ENCODE measurements around the gene CISH. TPM values are rescaled to one million over a fixed set of nuclear protein-coding genes. Genes with fewer than 3 reads are reported as not detected.

CISH gene
- total RNA-seq, 1 donor from 2014 or later: 0.32 TPM

GRCh38 chr3:50557106-50557505 lies 54.5 kb downstream of the CISH start:
- Histone ChIP-seq H3K4me2 (no peak overlapping the region), H4K20me1 (ENCODE audit: low read depth) (no peaks in the 10 kb centered on the region), H3K27me3 (no peaks in the 10 kb centered on the region), H3K4me1 (no peaks in the 10 kb centered on the region), H3K9me3 (ENCODE audit: low read depth) (no peaks in the 10 kb centered on the region), H2AFZ (replicated peaks) (no peak overlapping the region), H3K79me2 (ENCODE audit: low read depth) (no peaks in the 10 kb centered on the region), H3K36me3 (no peaks in the 10 kb centered on the region), H3F3A (ENCODE audit: low read depth) (no peaks in the 10 kb centered on the region), H3K27ac (no peak overlapping the region), H3K9ac (no peak overlapping the region), H3K4me3 (no peak overlapping the region)
- Mint-ChIP-seq H3K27ac (no peak overlapping the region), H3K36me3 (no peaks in the 10 kb centered on the region), H3K4me1 (peaks cover 10% of the 10 kb centered on the region), H3K9me3 (no peaks in the 10 kb centered on the region), H3K27me3 (ENCODE audit: insufficient read depth, low read depth) (peaks cover 14% of the 10 kb centered on the region), H3K4me3 (no peak overlapping the region)
- TF ChIP-seq CTCF (IDR thresholded peaks at IDR 0.05) (no peak), EZH2phosphoT487 (IDR thresholded peaks at IDR 0.05) (no peak), EZH2 (IDR thresholded peaks at IDR 0.05) (no peak)
- DNase-seq (ENCODE audit: low spot score): no peak

Other genes starting within 250 kb of the CISH start
- gene CACNA2D2, start 108.1 kb downstream of the CISH start, total RNA-seq (ENCODE audit: low replicate concordance): 4.3 and 9.5 TPM in 2 replicates
- gene C3orf18, start 44.0 kb downstream of the CISH start, total RNA-seq (ENCODE audit: low replicate concordance): 8.5 and 15.6 TPM in 2 replicates
- 9.3 and 20.8 TPM in 2 replicates for gene HEMK1, start 42.3 kb downstream of the CISH start, total RNA-seq (ENCODE audit: low replicate concordance)
- 47.7 and 77.5 TPM in 2 replicates for gene MAPKAPK3, start 5.4 kb upstream of the CISH start, total RNA-seq (ENCODE audit: low replicate concordance)
- gene DOCK3, start 63.2 kb upstream of the CISH start, total RNA-seq (ENCODE audit: low replicate concordance): 10.7 and 11.1 TPM in 2 replicates